ENCODE results near the gene MAP4.
A peak's percentile ranks its signal among the peaks of the same experiment; 100 is the strongest.

MAP4 gene

GRCh38 chr3:47859956-47860605, 156.1 kb downstream of the MAP4 start:
- no peak for DNase-seq (ENCODE audit: low read depth)

GRCh38 chr3:47857151-47857550, 159.1 kb downstream of the MAP4 start:
- DNase-seq (ENCODE audit: low read depth), result no peak

GRCh38 chr3:47856669-47857068, 159.5 kb downstream of the MAP4 start:
- DNase-seq (ENCODE audit: low read depth), result no peak

- no peak for DNase-seq (ENCODE audit: low read depth)
These were observed 160.5 kb downstream of the MAP4 start for GRCh38 chr3:47855461-47856383.

- no peak for DNase-seq (ENCODE audit: low read depth)
These were observed 161.3 kb downstream of the MAP4 start for GRCh38 chr3:47854720-47855455.

- no peak for DNase-seq (ENCODE audit: low read depth)
These were observed 161.9 kb downstream of the MAP4 start for GRCh38 chr3:47854267-47854666.

GRCh38 chr3:47852604-47853602, 163.3 kb downstream of the MAP4 start:
- DNase-seq (ENCODE audit: low read depth), result no peak

GRCh38 chr3:47851888-47852603, 164.2 kb downstream of the MAP4 start:
- no peak for DNase-seq (ENCODE audit: low read depth)

GRCh38 chr3:47850564-47851410, 165.4 kb downstream of the MAP4 start:
- DNase-seq (ENCODE audit: low read depth), result no peak

- DNase-seq (ENCODE audit: low read depth), result peak; percentile 65
These were observed 166.3 kb downstream of the MAP4 start for GRCh38 chr3:47849699-47850563.

- no peak for DNase-seq (ENCODE audit: low read depth)
These were observed 167.0 kb downstream of the MAP4 start for GRCh38 chr3:47849186-47849698.

- no peak for DNase-seq (ENCODE audit: low read depth)
These were observed 167.6 kb downstream of the MAP4 start for GRCh38 chr3:47848599-47849117.

GRCh38 chr3:47847801-47848518, 168.3 kb downstream of the MAP4 start:
- DNase-seq (ENCODE audit: low read depth), result no peak

GRCh38 chr3:47847260-47847659, 169.0 kb downstream of the MAP4 start:
- no peak for DNase-seq (ENCODE audit: low read depth)

- no peak for DNase-seq (ENCODE audit: low read depth)
These were observed 169.4 kb downstream of the MAP4 start for GRCh38 chr3:47846880-47847248.

GRCh38 chr3:47846186-47846879, 169.9 kb downstream of the MAP4 start:
- DNase-seq (ENCODE audit: low read depth), result no peak

GRCh38 chr3:47841786-47842349, 174.3 kb downstream of the MAP4 start:
- no peak for DNase-seq (ENCODE audit: low read depth)
